Esophagus (tissue), 2 donors: Measurements from ENCODE around the gene ZYG11B. TPM values are rescaled to one million over a fixed set of nuclear protein-coding genes. Genes with fewer than 3 reads are reported as not detected.
"Not testable (repeated sequence)": the region's sequence is repeated elsewhere in the genome, so short reads cannot be mapped to it uniquely, and the experiment has no call there.

Source experiments
- H3K27ac ChIP-seq, 2 donors: one replicate each; pipeline ENCODE4 v1.5.1; 2013; ENCODE audit warnings: low read depth in 2 of 2, mild to moderate bottlenecking in 2 of 2, inconsistent platforms in 1 of 2, low read length in 1 of 2, moderate library complexity in 1 of 2
- H3K27me3 ChIP-seq, 2 donors: one replicate each; pipeline ENCODE4 v1.6.1; 2013; ENCODE audit warnings: low read length in 2 of 2, control low read depth in 1 of 2, mild to moderate bottlenecking in 1 of 2; ENCODE audit not compliant: insufficient read depth in 2 of 2, control insufficient read depth in 1 of 2
- H3K36me3 ChIP-seq, 2 donors: one replicate each; pipeline ENCODE4 v1.6.1; 2013; ENCODE audit warnings: low read length in 1 of 2; ENCODE audit not compliant: control insufficient read depth in 2 of 2, insufficient read depth in 2 of 2
- H3K4me1 ChIP-seq, 2 donors: one replicate each; pipeline ENCODE4 v1.6.1; 2013; ENCODE audit warnings: low read length in 1 of 2; ENCODE audit not compliant: control insufficient read depth in 2 of 2, insufficient read depth in 2 of 2
- H3K4me3 ChIP-seq, 2 donors: one replicate each; pipeline ENCODE4 v1.5.1; 2013; ENCODE audit warnings: low read length in 2 of 2, mild to moderate bottlenecking in 2 of 2, low read depth in 1 of 2, moderate library complexity in 1 of 2
- H3K9me3 ChIP-seq, 2 donors: one replicate each; pipeline ENCODE4 v1.6.1; 2013; ENCODE audit warnings: mild to moderate bottlenecking in 2 of 2, low read depth in 1 of 2, low read length in 1 of 2, moderate library complexity in 1 of 2; ENCODE audit not compliant: control insufficient read depth in 2 of 2, insufficient read depth in 1 of 2
- WGBS, 2 donors: extraction: QIAGEN DNeasy Blood & Tissue Kit; methylation state at CpG; one replicate each; pipeline ENCODE4 v1.1.7; 2013; 5-methylcytosine and 5-hydroxymethylcytosine counted together
- polyA plus RNA-seq, 2 donors: library from polyadenylated mRNA; stranded (reverse); fragments of 200-250 nt; gene quantifications; one replicate each; pipeline ENCODE4 v1.2.3, GENCODE V29; 2013
- donor health status: healthy with polysubstance abuse.
- donor health status: Bipolar disorder and iron deficiency.

The ZYG11B gene
- polyA plus RNA-seq, 2 donors: 3.4 TPM

DNA sequence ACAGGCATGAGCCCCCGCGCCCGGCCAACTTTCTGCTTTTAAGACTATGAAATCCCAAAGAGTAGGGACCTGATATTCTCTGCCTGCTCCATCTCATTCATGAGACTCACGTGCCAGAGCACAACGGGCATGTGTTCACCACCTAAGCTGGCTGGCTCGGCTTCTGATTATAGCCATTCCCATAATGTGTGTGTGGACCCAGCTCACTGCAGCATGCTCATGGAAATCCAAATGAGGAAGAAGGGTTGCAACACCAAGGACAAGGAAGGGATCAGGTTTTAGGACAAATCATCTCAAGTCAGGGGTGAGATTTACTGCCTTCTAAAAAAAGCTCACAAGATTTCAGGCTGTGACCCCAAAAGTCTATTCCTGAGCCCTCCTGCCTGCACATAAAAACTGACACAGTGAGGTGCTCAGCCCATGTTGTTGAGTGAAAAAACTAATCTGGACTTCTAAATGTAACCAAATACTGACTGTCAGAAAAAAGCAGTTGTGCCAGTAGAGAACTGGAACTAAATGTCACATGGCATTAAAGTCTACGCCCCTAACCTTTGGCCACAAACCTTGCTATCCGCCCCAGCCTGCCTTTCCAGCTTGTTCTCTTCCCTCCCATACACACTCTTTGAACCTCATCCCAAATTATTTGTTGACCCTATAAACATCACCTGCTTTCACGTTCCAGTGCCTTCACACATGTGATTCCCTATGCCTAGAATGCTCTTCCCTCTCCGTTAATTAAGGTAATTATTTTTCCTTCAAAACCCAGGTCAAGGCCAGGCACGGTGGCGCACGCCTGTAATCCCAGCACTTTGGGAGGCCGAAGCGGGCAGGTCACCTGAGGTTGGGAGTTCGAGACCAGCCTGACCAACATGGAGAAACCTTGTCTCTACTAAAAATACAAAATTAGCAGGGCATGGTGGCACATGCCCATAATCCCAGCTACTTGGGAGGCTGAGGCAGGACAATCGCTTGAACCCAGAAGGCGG is 19.0 kb upstream of the ZYG11B start:
- 87% methylated on average over 18 of the region's 18 CpGs for WGBS, 2 donors
- H3K27ac ChIP-seq: no peak overlapping the region

DNA sequence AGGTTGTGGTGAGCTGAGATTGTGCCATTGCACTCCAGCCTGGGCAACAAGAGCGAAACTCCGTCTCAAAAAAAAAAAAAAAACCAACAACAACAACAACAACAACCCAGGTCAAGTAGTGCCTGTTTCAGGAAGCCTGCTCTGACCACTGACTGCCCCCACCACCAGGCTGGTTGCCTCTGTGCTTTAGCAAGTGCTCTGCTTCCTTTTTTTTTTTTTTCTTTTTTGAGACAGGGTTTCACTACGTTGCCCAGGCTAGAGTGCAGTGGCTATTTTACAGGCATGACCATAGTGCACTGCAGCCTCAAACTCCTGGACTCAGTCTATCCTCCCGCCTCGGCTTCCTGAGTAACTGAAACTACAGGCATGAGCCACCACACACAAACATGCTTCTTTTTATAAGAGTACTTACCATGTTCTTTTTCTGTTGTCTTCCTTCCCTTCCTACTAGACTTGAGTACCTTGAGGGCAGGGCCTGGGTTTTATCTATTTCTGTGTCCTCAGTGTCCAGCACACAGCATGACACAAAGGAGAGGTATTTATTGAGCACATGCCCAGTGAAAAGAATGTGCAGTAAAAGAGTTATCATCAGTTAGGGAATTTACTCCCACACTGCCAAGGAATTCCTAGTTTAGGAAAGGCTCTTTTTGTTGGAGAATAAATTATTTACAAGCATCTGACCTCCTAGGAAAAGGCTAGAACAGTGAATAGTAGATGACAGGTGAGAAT is 18.2 kb upstream of the ZYG11B start:
- Histone ChIP-seq H3K4me1 (no peaks in the 10 kb centered on the region), H3K27me3 (no peaks in the 10 kb centered on the region), H3K9me3 (no peaks in the 10 kb centered on the region), H3K4me3 (no peak overlapping the region), H3K36me3 (no peaks in the 10 kb centered on the region), H3K27ac (no peak overlapping the region)
- 66 to 71% methylated on average over 5 of the region's 5 CpGs for WGBS, 2 donors

More for the DNA sequence above, 19.0 kb upstream of the ZYG11B start:
- Histone ChIP-seq H3K9me3 (no peaks in the 10 kb centered on the region), H3K27me3 (no peaks in the 10 kb centered on the region), H3K4me3 (no peak overlapping the region), H3K36me3 (no peaks in the 10 kb centered on the region), H3K4me1 (no peaks in the 10 kb centered on the region)

DNA sequence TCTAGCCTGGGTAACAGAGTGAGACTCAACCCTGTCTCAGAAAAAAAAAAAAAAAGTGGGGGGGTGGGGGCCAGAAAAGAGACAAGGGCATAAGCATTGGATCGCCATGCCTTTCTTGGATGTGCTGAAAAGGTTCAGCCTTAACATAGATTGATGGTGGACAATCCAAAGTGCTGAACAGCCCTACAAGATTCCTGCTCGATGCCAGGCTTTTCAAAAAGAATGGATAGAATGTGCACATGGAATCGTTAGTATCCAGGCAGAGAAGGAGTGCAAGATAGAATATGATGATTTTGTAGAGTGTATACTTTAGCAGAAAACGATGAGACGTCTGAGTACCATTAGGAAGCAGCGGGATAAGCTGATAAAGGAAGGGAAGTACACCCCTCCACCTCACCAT is 17.2 kb upstream of the ZYG11B start:
- Histone ChIP-seq H3K9me3 (no peaks in the 10 kb centered on the region), H3K27me3 (no peaks in the 10 kb centered on the region), H3K4me3 (no peak overlapping the region), H3K27ac (no peak overlapping the region), H3K36me3 (no peaks in the 10 kb centered on the region), H3K4me1 (no peaks in the 10 kb centered on the region)
- 57 to 58% methylated on average over 6 of the region's 6 CpGs for WGBS, 2 donors

DNA sequence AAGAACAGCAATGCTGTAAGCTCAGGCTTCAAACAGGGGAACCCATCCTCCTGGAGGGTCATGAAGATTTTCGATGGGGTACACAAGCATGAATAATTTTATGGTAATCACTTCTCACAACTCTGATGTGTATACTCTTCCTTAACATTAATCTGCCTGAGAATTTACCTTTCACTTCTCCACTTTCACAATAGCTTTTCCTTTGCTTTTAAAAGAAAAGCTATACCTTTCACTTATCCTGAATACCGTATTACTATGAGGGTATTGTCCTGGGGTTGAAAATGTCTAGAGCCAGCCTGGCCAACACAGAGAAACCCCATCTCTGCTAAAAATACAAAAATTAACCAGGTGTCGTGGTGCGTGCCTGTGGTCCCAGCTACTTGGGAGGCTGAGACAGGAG is 12.7 kb upstream of the ZYG11B start:
- Histone ChIP-seq H3K4me1 (no peaks in the 10 kb centered on the region), H3K27ac (no peak overlapping the region), H3K4me3 (no peak overlapping the region), H3K9me3 (no peaks in the 10 kb centered on the region), H3K27me3 (no peaks in the 10 kb centered on the region), H3K36me3 (no peaks in the 10 kb centered on the region)
- 94 to 95% methylated on average over 4 of the region's 4 CpGs for WGBS, 2 donors

DNA sequence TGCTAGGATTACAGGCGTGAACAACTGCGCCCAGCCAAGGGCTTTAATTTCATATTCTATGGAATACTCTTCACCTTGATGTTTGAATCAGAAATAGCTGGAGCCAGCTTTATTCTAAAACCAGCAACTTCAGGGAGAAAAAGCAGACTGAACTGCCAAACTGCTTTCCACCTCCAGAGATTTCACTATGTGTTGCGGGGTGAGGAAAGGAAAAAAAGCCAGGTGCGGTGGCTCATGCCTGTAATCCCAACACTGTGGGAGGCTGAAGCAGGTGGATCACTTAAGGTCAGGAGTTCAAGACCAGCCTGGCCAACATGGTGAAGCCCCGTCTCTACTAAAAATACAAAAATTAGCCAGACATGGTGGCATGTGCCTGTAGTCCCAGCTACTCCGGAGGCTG is 11.0 kb upstream of the ZYG11B start:
- 89 to 90% methylated on average over 6 of the region's 6 CpGs for WGBS, 2 donors

DNA sequence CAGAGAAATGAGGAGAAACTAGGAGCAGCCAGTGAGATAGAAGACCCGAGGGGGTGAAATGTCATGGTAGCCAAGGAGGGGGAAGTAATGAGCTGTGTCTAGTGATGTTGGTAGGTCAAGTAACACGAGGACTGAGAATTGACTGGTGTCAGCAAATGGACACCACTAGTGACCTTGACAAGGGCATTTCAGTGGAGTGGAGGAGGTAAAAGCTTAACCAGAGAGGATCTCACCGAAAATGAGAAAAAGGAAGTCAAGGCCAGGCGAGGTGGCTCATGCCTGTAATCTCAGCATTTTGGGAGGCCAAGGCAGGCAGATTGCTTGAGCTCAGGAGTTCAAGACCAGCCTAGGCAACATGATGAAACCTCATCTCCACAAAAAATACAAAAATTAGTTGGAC is 3.0 kb upstream of the ZYG11B start:
- no peak overlapping the region for H3K27ac ChIP-seq
- H3K36me3 ChIP-seq: no peaks in the 10 kb centered on the region
- no peaks in the 10 kb centered on the region for H3K27me3 ChIP-seq
- no peak overlapping the region for H3K4me3 ChIP-seq
- peaks cover 0 to 2% of the 10 kb centered on the region in 2 donors for H3K4me1 ChIP-seq
- no peaks in the 10 kb centered on the region for H3K9me3 ChIP-seq
- 83 to 91% methylated on average over 4 of the region's 4 CpGs for WGBS, 2 donors

More for the DNA sequence above, 11.0 kb upstream of the ZYG11B start:
- not testable (repeated sequence) for H3K9me3 ChIP-seq, H3K4me3 ChIP-seq, H3K27me3 ChIP-seq, H3K36me3 ChIP-seq, H3K27ac ChIP-seq, H3K4me1 ChIP-seq

DNA sequence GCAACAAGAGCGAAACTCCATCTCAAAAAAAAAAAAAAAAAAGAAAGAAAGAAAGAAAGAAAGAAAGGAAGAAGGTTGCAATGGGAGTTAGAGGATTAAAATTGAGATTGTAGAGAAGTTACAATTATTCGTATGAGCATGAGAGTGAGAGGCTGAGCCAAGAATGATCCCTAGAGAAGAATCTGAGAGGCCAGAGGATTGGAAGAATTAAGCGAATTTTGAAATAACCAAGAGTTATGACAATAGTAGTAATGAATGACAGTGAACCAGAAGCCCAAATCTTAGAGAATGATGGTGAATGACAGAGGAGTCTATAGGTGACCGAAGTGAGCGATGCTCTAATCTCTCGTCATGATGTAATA is 369 bp upstream of the ZYG11B start:
- 2 to 6% methylated on average over 5 to 6 of the region's 6 CpGs for WGBS, 2 donors

DNA sequence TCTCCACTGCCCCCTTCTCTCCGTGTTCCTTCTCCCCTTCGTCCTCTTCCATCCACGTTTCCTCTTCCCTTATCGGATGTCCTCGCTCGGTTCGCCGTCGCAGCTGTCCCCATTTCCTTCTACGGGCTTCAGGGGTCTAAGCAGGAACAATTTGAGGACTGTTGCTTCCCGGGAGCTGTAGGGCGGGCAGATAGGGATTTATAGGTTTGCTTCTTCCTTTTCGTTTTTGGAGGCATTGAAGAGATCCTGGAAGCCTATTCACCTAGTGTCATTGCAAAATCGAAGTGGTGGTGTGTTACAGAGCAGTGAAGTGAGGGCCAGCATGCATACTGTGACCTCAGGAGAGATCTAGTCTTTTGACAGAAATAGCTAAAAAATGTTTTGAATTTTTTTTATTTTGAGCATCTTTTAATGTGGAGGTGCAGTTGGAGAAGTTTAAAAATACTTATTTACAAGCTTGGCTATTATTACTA is 897 bp downstream of the ZYG11B start:
- Histone ChIP-seq H3K4me3 (peak overlapping the region; percentile 78 to 87), H3K9me3 (no peaks in the 10 kb centered on the region), H3K27me3 (no peaks in the 10 kb centered on the region), H3K27ac (no peak overlapping the region), H3K36me3 (no peaks in the 10 kb centered on the region), H3K4me1 (peaks cover 0 to 3% of the 10 kb centered on the region in 2 donors)
- WGBS, 2 donors: 1 to 2% methylated on average over 14 of the region's 14 CpGs

More for the DNA sequence above, 369 bp upstream of the ZYG11B start:
- no peaks in the 10 kb centered on the region for H3K36me3 ChIP-seq
- no peak overlapping the region for H3K27ac ChIP-seq
- H3K4me1 ChIP-seq: peaks cover 0 to 3% of the 10 kb centered on the region in 2 donors
- H3K27me3 ChIP-seq: no peaks in the 10 kb centered on the region
- peak overlapping the region in 1 of 2 donors; percentile 78 for H3K4me3 ChIP-seq
- H3K9me3 ChIP-seq: no peaks in the 10 kb centered on the region

DNA sequence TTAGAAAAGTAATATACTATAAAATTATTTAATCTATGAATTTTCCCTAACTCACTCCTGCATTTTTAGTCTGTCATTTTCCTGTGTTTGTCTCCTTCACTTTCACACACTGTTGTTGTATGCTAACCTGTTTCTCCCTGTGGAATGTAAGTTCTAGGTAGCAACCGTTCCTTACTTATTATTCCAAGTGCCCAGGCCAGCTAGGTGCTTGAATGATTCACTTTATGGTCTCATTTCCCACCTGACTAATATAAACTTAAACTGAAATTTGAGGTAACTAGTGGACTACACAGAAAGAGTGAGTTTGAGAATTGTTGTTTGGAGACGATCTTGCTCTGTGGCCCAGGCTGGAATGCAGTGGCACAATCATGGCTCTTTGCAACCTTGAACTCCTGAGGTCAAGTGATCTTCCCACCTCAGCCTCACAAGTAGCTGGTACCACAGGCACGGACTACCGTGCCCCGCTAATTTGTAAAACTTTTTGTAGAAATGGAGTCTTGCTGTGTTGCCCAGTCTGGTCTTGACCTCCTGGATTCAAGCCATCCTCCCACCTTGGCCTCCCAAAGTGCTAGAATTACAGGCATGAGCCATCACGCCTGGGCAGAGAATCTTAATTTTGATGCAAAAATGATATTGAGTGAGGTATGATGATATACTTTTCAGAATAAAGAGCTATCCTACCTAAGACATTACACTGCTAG is 1.9 kb downstream of the ZYG11B start:
- 83 to 84% methylated on average over 6 of the region's 6 CpGs for WGBS, 2 donors
- no peak overlapping the region for H3K4me3 ChIP-seq
- H3K27me3 ChIP-seq: no peaks in the 10 kb centered on the region
- peaks cover 0 to 3% of the 10 kb centered on the region in 2 donors for H3K4me1 ChIP-seq
- H3K9me3 ChIP-seq: no peaks in the 10 kb centered on the region
- no peaks in the 10 kb centered on the region for H3K36me3 ChIP-seq
- H3K27ac ChIP-seq: no peak overlapping the region
